CD14-positive monocyte (primary cell): ENCODE measurements around the gene LDLRAD4. TPM values are rescaled to one million over a fixed set of nuclear protein-coding genes. Genes with fewer than 3 reads are reported as not detected.

ENCODE experiments used
- DNase-seq, 3 donors: peaks; one replicate each; pipeline ENCODE4 v3.0.0-alpha.2; 2011 to 2022
- H2AFZ ChIP-seq: 2 replicates; pipeline ENCODE4 v1.6.0; 2012; ENCODE audit warnings: mild to moderate bottlenecking, low read depth, low read length, inconsistent platforms; ENCODE audit not compliant: insufficient read depth, poor library complexity, severe bottlenecking
- H3K27ac ChIP-seq, 2 donors: 1 replicate in 1 of 2; 2 replicates in 1 of 2; pipeline ENCODE4 v1.5.1; 2012 to 2013; ENCODE audit warnings: low read length in 2 of 2, control low read depth in 1 of 2, inconsistent platforms in 1 of 2, low read depth in 1 of 2, mild to moderate bottlenecking in 1 of 2
- H3K27me3 ChIP-seq, 2 donors: one replicate each; pipeline versions ENCODE4 v1.6.0 to v1.6.1; 2011 to 2013; ENCODE audit warnings: low read length in 2 of 2; ENCODE audit not compliant: control insufficient read depth in 2 of 2, insufficient read depth in 2 of 2
- H3K36me3 ChIP-seq, 2 donors: replicated peaks in 1 of 2; 1 replicate in 1 of 2; 2 replicates in 1 of 2; pipeline versions ENCODE4 v1.5.1 to v1.6.1; 2012 to 2013; ENCODE audit warnings: low read length in 2 of 2, control low read depth in 1 of 2, inconsistent platforms in 1 of 2, mild to moderate bottlenecking in 1 of 2; ENCODE audit not compliant: insufficient read depth in 2 of 2, control insufficient read depth in 1 of 2
- H3K4me1 ChIP-seq, 2 donors: 1 replicate in 1 of 2; 2 replicates in 1 of 2; pipeline versions ENCODE4 v1.5.1 to v1.6.1; 2012 to 2013; ENCODE audit warnings: low read length in 2 of 2, control low read depth in 1 of 2, inconsistent platforms in 1 of 2, mild to moderate bottlenecking in 1 of 2, moderate library complexity in 1 of 2; ENCODE audit not compliant: insufficient read depth in 2 of 2, control insufficient read depth in 1 of 2
- H3K4me2 ChIP-seq: replicated peaks from 2 replicates; pipeline ENCODE3; 2012; ENCODE audit warnings: low read length, moderate library complexity, mild to moderate bottlenecking; ENCODE audit not compliant: poor library complexity, severe bottlenecking; ENCODE audit errors: extremely low read depth
- H3K4me3 ChIP-seq, 3 experiments: fragments of 200-600 bp in 1 of 3; sonication (generic) in 1 of 3; replicated peaks in 1 of 3; 1 replicate in 2 of 3; 2 replicates in 1 of 3; pipeline ENCODE4 v1.5.1; 2011 to 2013; ENCODE audit warnings: low read length in 3 of 3, mild to moderate bottlenecking in 3 of 3, control low read depth in 2 of 3, low read depth in 2 of 3, inconsistent platforms in 1 of 3, moderate library complexity in 1 of 3
- H3K79me2 ChIP-seq: 2 replicates; pipeline ENCODE4 v1.6.0; 2012; ENCODE audit warnings: mild to moderate bottlenecking, control low read depth, inconsistent platforms, low read length, moderate library complexity; ENCODE audit not compliant: insufficient read depth
- H3K9ac ChIP-seq: 2 replicates; pipeline ENCODE4 v1.6.0; 2017; ENCODE audit warnings: low read length, mild to moderate bottlenecking; ENCODE audit not compliant: insufficient read depth, poor library complexity, severe bottlenecking
- H3K9me3 ChIP-seq, 2 donors: replicated peaks in 1 of 2; 1 replicate in 1 of 2; 2 replicates in 1 of 2; pipeline versions ENCODE4 v1.5.1 to v1.6.1; 2012 to 2013; ENCODE audit warnings: low read length in 2 of 2, control low read depth in 1 of 2; ENCODE audit not compliant: control insufficient read depth in 1 of 2, insufficient read depth in 1 of 2
- H4K20me1 ChIP-seq: 2 replicates; pipeline ENCODE4 v1.6.0; 2012; ENCODE audit warnings: mild to moderate bottlenecking, low read length, control low read depth, moderate library complexity; ENCODE audit not compliant: insufficient read depth
- H3K27ac Mint-ChIP-seq, 7 donors: one replicate each; pipeline ENCODE4 v1.8.0; 2020; ENCODE audit warnings: mild to moderate bottlenecking in 7 of 7, mixed read lengths in 7 of 7, moderate library complexity in 6 of 7, inconsistent platforms in 2 of 7
- H3K27me3 Mint-ChIP-seq, 3 donors: one replicate each; pipeline ENCODE4 v1.8.0; 2021 to 2022; ENCODE audit warnings: low read depth in 3 of 3, mild to moderate bottlenecking in 3 of 3, mixed read lengths in 3 of 3, moderate library complexity in 3 of 3, inconsistent platforms in 1 of 3
- H3K36me3 Mint-ChIP-seq, 2 donors: one replicate each; pipeline ENCODE4 v1.8.0; 2020; ENCODE audit warnings: mixed read lengths in 2 of 2, inconsistent platforms in 1 of 2, mild to moderate bottlenecking in 1 of 2
- H3K4me1 Mint-ChIP-seq: one replicate; pipeline ENCODE4 v1.8.0; 2020; ENCODE audit warnings: mild to moderate bottlenecking, mixed read lengths
- H3K4me3 Mint-ChIP-seq, 2 donors: one replicate each; pipeline ENCODE4 v1.8.0; 2020; ENCODE audit warnings: mild to moderate bottlenecking in 2 of 2, mixed read lengths in 2 of 2, moderate library complexity in 1 of 2
- H3K9me3 Mint-ChIP-seq, 7 donors: one replicate each; pipeline ENCODE4 v1.8.0; 2020 to 2022; ENCODE audit warnings: mixed read lengths in 7 of 7, mild to moderate bottlenecking in 6 of 7, moderate library complexity in 6 of 7, inconsistent platforms in 2 of 7
- CTCF ChIP-seq: fragments of 200-600 bp; IDR thresholded peaks from one replicate; pipeline ENCODE4 v1.8.0; 2022; ENCODE audit warnings: antibody characterized with exemption, mild to moderate bottlenecking
- WGBS: methylation state at CpG from one replicate; pipeline ENCODE4 v1.1.5; 2013; ENCODE audit warnings: missing lambda C conversion rate; ENCODE audit not compliant: insufficient coverage; 5-methylcytosine and 5-hydroxymethylcytosine counted together
- intact Hi-C, 2 donors: fragments of 100-400 bp; cut with micrococcal nuclease; formaldehyde crosslinking; loops; one replicate each; pipeline versions ENCODE4 v1.15.0 to v1.15.1; 2023
- polyA plus RNA-seq, 3 donors: library from polyadenylated mRNA; depleted of rRNA in 1 of 3; unstranded in 2 of 3; stranded (reverse) in 1 of 3; fragments of 300-500 nt in 2 of 3; fragments of >200 nt in 1 of 3; fragmentation: Illumina TruSeq in 2 of 3; gene quantifications; 1 replicate in 2 of 3; 2 replicates in 1 of 3; pipeline ENCODE4 v1.2.3, GENCODE V29; 2012 to 2021

The LDLRAD4 gene
- polyA plus RNA-seq, 3 donors: 13.5 to 15.4 (median 13.8) TPM

GRCh38 chr18:13635046-13635445, 416.5 kb downstream of the LDLRAD4 start:
- H3K4me2 ChIP-seq: no peak overlapping the region
- H3K4me3 ChIP-seq: no peak overlapping the region
- intact Hi-C loops: no loop called here
- Mint-ChIP-seq H3K36me3 (peaks cover 8 to 19% of the 10 kb centered on the region in 2 donors), H3K27me3 (peaks cover 3 to 8% (median 3%) of the 10 kb centered on the region in 3 donors), H3K27ac (no peak overlapping the region), H3K4me1 (peaks cover 3% of the 10 kb centered on the region), H3K4me3 (no peak overlapping the region), H3K9me3 (peaks cover 4 to 16% (median 8%) of the 10 kb centered on the region in 7 donors)
- no peak overlapping the region for H3K27ac ChIP-seq
- no peak overlapping the region for H3K9ac ChIP-seq
- H4K20me1 ChIP-seq: no peaks in the 10 kb centered on the region
- 100% methylated on average over 5 of the region's 5 CpGs for WGBS
- H2AFZ ChIP-seq: no peak overlapping the region
- no peak for DNase-seq
- TF ChIP-seq CTCF: no peak
- H3K36me3 ChIP-seq: peaks cover 0 to 6% of the 10 kb centered on the region in 2 donors
- no peaks in the 10 kb centered on the region for H3K4me1 ChIP-seq
- no peaks in the 10 kb centered on the region for H3K27me3 ChIP-seq
- no peaks in the 10 kb centered on the region for H3K79me2 ChIP-seq
- H3K9me3 ChIP-seq: peaks cover 5 to 20% of the 10 kb centered on the region in 2 donors

- Histone ChIP-seq H3K27ac (no peak overlapping the region), H3K27me3 (peaks cover 2 to 17% of the 10 kb centered on the region in 2 donors), H4K20me1 (peaks cover 16% of the 10 kb centered on the region), H3K9ac (no peak overlapping the region), H3K4me3 (no peak overlapping the region), H3K4me2 (no peak overlapping the region), H3K79me2 (no peaks in the 10 kb centered on the region), H2AFZ (no peak overlapping the region), H3K36me3 (no peaks in the 10 kb centered on the region), H3K4me1 (peaks cover 9 to 15% of the 10 kb centered on the region in 2 donors), H3K9me3 (peaks cover 0 to 3% of the 10 kb centered on the region in 2 donors)
- Mint-ChIP-seq H3K4me3 (no peak overlapping the region), H3K9me3 (peaks cover 0 to 8% (median 2%) of the 10 kb centered on the region in 7 donors), H3K27ac (no peak overlapping the region), H3K36me3 (peaks cover 9 to 16% of the 10 kb centered on the region in 2 donors), H3K4me1 (peaks cover 13% of the 10 kb centered on the region), H3K27me3 (peaks cover 27 to 35% (median 31%) of the 10 kb centered on the region in 3 donors)
- no peak for DNase-seq
- intact Hi-C loops: no loop called here
- WGBS: 88% methylated on average over 8 of the region's 10 CpGs
- TF ChIP-seq CTCF: no peak
Observed at GRCh38 chr18:13638719-13639595, 420.4 kb downstream of the LDLRAD4 start.
